Heart left ventricle (tissue), 16 donors: Measurements from ENCODE around the gene PADI1. TPM values are rescaled to one million over a fixed set of nuclear protein-coding genes. Genes with fewer than 3 reads are reported as not detected.
A peak's percentile ranks its signal among the peaks of the same experiment; 100 is the strongest.

Experiments used
- ATAC-seq, 4 donors: fragments of 200-7000 bp; cut with Tn5 transposase; one replicate each; pipeline ENCODE4 v1.9.1; 2020 to 2022; ENCODE audit warnings: moderate library complexity in 4 of 4, mild to moderate bottlenecking in 3 of 4, moderate number of reproducible peaks in 1 of 4
- DNase-seq, 5 donors: peaks; one replicate each; pipeline ENCODE4 v3.0.0-alpha.2; 2020
- H3K27ac ChIP-seq, 12 donors: fragments of 200-600 bp; sonication (generic) in 4 of 12; one replicate each; pipeline versions ENCODE4 v1.5.0 to v1.8.0; 2016 to 2022; ENCODE audit warnings: mild to moderate bottlenecking in 2 of 12
- H3K27me3 ChIP-seq, 9 donors: fragments of 200-600 bp; sonication (generic) in 2 of 9; one replicate each; pipeline versions ENCODE4 v1.5.1 to v1.8.0; 2016 to 2022; ENCODE audit warnings: mild to moderate bottlenecking in 3 of 9
- H3K36me3 ChIP-seq, 9 donors: fragments of 200-600 bp; sonication (generic) in 2 of 9; one replicate each; pipeline versions ENCODE4 v1.5.0 to v1.8.0; 2018 to 2022; ENCODE audit warnings: mild to moderate bottlenecking in 2 of 9
- H3K4me1 ChIP-seq, 12 donors: fragments of 200-600 bp; sonication (generic) in 4 of 12; one replicate each; pipeline versions ENCODE4 v1.5.0 to v1.8.0; 2016 to 2022; ENCODE audit warnings: mild to moderate bottlenecking in 3 of 12
- H3K4me3 ChIP-seq, 12 donors: fragments of 200-600 bp; sonication (generic) in 4 of 12; one replicate each; pipeline versions ENCODE4 v1.5.0 to v1.8.0; 2017 to 2022; ENCODE audit warnings: mild to moderate bottlenecking in 9 of 12, moderate library complexity in 4 of 12
- H3K9me3 ChIP-seq, 12 donors: fragments of 200-600 bp; sonication (generic) in 4 of 12; one replicate each; pipeline versions ENCODE4 v1.5.0 to v1.8.0; 2016 to 2022; ENCODE audit warnings: mild to moderate bottlenecking in 1 of 12
- POLR2A ChIP-seq, 2 donors: fragments of 450-650 bp; IDR thresholded peaks; one replicate each; pipeline ENCODE4 v1.6.1; 2017; ENCODE audit warnings: antibody characterized with exemption in 2 of 2, mild to moderate bottlenecking in 2 of 2, moderate library complexity in 2 of 2
- WGBS, 4 donors: extraction: QIAGEN DNeasy Blood & Tissue Kit in 2 of 4; methylation state at CpG; one replicate each; pipeline versions ENCODE4 v1.1.5 to v1.1.7; 2013 to 2018; 5-methylcytosine and 5-hydroxymethylcytosine counted together
- intact Hi-C, 10 donors: fragments of 100-400 bp; cut with DNase I; formaldehyde crosslinking; loops; one replicate each; pipeline versions ENCODE4 v1.11.1 to v1.14.2; 2022
- polyA plus RNA-seq, 2 donors: library from polyadenylated mRNA; stranded (reverse); fragments of 200-250 nt; gene quantifications; one replicate each; pipeline ENCODE4 v1.2.3, GENCODE V29; 2013
- total RNA-seq, 9 donors: library from RNA; depleted of rRNA in 2 of 9; stranded (reverse); fragments of >200 nt in 2 of 9; fragmentation: NEBNext Ultra II Directional in 3 of 9; extraction: Animal tissue kit (Norgen Biotek cat#: 25700) in 3 of 9; gene quantifications; one replicate each; pipeline versions ENCODE4 v1.1.0 to v1.2.4, GENCODE V29; 2016 to 2023
- TF ChIP-seq, protein P1 (sequence below), 12 donors: fragments of 200-600 bp; sonication (generic) in 4 of 12; IDR thresholded peaks; one replicate each; pipeline versions ENCODE4 v1.5.0 to v1.8.0; 2018 to 2022; ENCODE audit warnings: antibody characterized with exemption in 12 of 12, mild to moderate bottlenecking in 5 of 12
- donor health status: ischemic (EF 13 %, LVEDD 7.1; RV severe dilation, severe dysfunction).
- donor health status: healthy with polysubstance abuse.
- donor health status: DM: no; HTN: yes; CAD: no.
- donor health status: DM: no; HTN: no; CAD: no.
- donor health status: ischemic (EF 25% LVEDD 6.9; RV normal size, moderate dysfunction).
- donor health status: ischemic (EF 25% LVEDD 5.7; RV mildly dilated, moderate dysfunction).
- donor health status: healthy.
- donor health status: DM: yes; HTN: yes; CAD: no.
- donor health status: ischemic (EF 35%, LVEDD 5.7; RV mildly dilated, moderate dysfunction).
- donor health status: nonischemic (EF 11% LVEDD 7.7; RV severe dilation, severe dysfunction).
- donor health status: DM: yes; HTN: yes; CAD: no.
- donor health status: PGD.
- donor health status: ischemic (EF 29% LVEDD 5.4; RV normal size, mild dysfunction).
- donor health status: nonischemic (EF 23%, LVEDD 6.1; RV moderate dilation, normal function).

The PADI1 gene
- total and polyA plus RNA-seq, 11 donors = 0.04 TPM; not detected in 10

DNA sequence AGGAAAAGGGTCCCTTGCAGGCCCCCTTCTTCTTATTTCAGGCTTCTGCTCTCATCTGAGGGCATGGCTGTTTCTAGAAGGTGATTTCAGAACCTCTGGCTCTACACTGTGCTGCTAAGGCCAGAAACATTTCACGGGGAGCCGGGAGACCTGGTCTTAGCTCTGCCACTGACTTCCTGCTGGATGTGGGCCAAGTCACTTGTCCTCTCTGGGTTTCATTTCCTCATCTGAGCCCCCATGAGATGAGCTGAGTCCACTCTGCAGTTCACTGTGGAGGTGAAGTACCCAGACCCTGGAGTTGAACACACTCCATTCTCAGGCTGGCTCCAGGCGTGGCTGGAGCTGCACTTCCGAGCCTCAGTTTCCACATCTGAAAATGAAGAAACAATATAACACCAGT lies 2.1 kb downstream of the PADI1 start:
- no peaks in the 10 kb centered on the region for H3K9me3 ChIP-seq
- H3K4me1 ChIP-seq = peaks cover 0 to 16% (median 0%) of the 10 kb centered on the region in 12 donors
- TF ChIP-seq, protein P1, sequence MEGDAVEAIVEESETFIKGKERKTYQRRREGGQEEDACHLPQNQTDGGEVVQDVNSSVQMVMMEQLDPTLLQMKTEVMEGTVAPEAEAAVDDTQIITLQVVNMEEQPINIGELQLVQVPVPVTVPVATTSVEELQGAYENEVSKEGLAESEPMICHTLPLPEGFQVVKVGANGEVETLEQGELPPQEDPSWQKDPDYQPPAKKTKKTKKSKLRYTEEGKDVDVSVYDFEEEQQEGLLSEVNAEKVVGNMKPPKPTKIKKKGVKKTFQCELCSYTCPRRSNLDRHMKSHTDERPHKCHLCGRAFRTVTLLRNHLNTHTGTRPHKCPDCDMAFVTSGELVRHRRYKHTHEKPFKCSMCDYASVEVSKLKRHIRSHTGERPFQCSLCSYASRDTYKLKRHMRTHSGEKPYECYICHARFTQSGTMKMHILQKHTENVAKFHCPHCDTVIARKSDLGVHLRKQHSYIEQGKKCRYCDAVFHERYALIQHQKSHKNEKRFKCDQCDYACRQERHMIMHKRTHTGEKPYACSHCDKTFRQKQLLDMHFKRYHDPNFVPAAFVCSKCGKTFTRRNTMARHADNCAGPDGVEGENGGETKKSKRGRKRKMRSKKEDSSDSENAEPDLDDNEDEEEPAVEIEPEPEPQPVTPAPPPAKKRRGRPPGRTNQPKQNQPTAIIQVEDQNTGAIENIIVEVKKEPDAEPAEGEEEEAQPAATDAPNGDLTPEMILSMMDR (IDR thresholded peaks at IDR 0.05) = no peak
- no peak for TF ChIP-seq POLR2A (IDR thresholded peaks at IDR 0.05)
- peak in 3 of 5 donors; percentile 55 to 68 (median 59) for DNase-seq
- no peak overlapping the region for H3K4me3 ChIP-seq
- 38 to 50% (median 47%) methylated on average over 4 of the region's 4 CpGs for WGBS, 4 donors
- peaks cover 0 to 28% (median 4%) of the 10 kb centered on the region in 9 donors for H3K27me3 ChIP-seq
- no peak overlapping the region for H3K27ac ChIP-seq
- peak in 3 of 4 donors; percentile 30 to 73 (median 40) for ATAC-seq
- H3K36me3 ChIP-seq = no peaks in the 10 kb centered on the region
- intact Hi-C loops = no loop called here

DNA sequence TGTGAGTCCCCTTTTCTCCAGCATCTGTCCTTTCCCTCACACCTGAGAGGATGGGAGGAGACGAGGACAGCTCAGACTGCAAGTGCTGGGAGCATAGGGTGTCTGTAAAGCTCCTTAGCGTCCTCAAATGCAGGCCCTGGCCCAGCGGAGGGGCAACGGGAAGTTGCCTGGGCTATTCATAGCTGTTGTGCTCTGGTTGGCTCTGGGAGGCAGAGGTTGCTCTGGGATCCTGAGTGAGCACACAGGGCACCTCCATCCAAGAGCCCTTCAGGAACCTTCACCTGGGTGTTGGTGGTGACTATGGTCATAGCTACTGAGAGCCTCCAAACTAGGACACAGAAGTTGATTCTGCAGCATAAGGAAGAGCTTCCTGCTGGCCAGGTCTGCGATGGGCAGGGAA lies 2.6 kb downstream of the PADI1 start:
- Histone ChIP-seq H3K4me3 (no peak overlapping the region), H3K27ac (no peak overlapping the region), H3K4me1 (peaks cover 0 to 19% (median 0%) of the 10 kb centered on the region in 12 donors), H3K36me3 (no peaks in the 10 kb centered on the region), H3K27me3 (peaks cover 0 to 32% (median 5%) of the 10 kb centered on the region in 9 donors), H3K9me3 (no peaks in the 10 kb centered on the region)
- ATAC-seq (peak in 1 of 4 donors; percentile 48), DNase-seq (no peak)
- TF ChIP-seq, protein P1 (IDR thresholded peaks at IDR 0.05) = no peak
- no peak for TF ChIP-seq POLR2A (IDR thresholded peaks at IDR 0.05)
- WGBS, 4 donors = 47 to 62% (median 55%) methylated on average over 5 of the region's 5 CpGs
- intact Hi-C loops = no loop called here

DNA sequence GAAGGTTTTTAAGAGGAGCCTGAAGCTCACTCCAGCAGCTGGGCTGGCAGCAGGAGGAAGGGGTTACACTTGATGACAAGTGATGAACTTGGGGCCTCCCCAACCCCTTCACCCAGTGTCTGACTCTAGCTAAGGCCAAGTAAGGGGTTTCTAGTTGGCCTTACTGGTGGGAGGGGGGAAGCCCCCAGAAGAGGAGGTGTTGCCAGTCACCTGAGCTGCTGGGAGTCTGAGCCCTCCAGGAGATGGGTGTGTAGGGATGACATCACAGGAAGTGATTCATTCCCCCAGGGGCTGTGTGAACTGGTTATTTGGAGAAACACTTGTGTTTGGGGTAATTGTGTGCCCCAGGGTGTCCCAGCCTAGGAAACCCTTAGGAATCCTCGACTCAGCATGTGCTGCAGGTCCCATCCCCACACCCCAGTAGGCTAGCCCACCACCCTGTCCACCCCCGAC lies 3.1 kb downstream of the PADI1 start:
- Histone ChIP-seq H3K9me3 (no peaks in the 10 kb centered on the region), H3K4me1 (peaks cover 0 to 24% (median 0%) of the 10 kb centered on the region in 12 donors), H3K4me3 (no peak overlapping the region), H3K36me3 (no peaks in the 10 kb centered on the region), H3K27ac (no peak overlapping the region), H3K27me3 (peaks cover 0 to 37% (median 8%) of the 10 kb centered on the region in 9 donors)
- peak in 1 of 4 donors; percentile 26 for ATAC-seq
- WGBS, 4 donors = 45 to 72% (median 60%) methylated on average over 2 of the region's 2 CpGs
- TF ChIP-seq, protein P1 (IDR thresholded peaks at IDR 0.05) = no peak
- TF ChIP-seq POLR2A (IDR thresholded peaks at IDR 0.05) = no peak
- DNase-seq = no peak
- intact Hi-C loops = no loop called here

DNA sequence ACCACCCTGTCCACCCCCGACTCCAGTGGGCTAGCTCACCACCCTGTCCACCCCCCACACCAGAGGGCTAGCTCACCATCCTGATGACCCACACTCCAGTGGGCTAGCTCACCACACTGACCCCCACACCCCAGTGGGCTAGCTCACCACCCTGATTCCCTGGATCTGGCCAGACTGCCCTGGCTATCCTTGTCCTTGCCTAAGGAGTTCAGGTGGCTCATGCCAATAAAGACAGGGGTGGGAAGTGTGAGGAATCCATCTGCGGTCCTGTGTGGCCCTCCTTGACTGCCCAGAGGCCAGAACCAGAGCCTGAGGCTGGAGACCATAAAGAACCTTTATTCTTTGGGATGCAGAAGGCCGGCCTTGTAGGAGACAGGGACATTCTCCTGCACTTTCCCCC lies 3.6 kb downstream of the PADI1 start:
- Histone ChIP-seq H3K27me3 (peaks cover 0 to 42% (median 12%) of the 10 kb centered on the region in 9 donors), H3K36me3 (no peaks in the 10 kb centered on the region), H3K9me3 (no peaks in the 10 kb centered on the region), H3K4me3 (no peak overlapping the region), H3K27ac (no peak overlapping the region), H3K4me1 (peaks cover 0 to 24% (median 0%) of the 10 kb centered on the region in 12 donors)
- 83 to 86% (median 84%) methylated on average over 3 of the region's 3 CpGs for WGBS, 4 donors
- intact Hi-C loops = no loop called here
- ATAC-seq (no peak), DNase-seq (no peak)
- no peak for TF ChIP-seq POLR2A (IDR thresholded peaks at IDR 0.05)
- TF ChIP-seq, protein P1 (IDR thresholded peaks at IDR 0.05) = no peak
